Dedifferentiated amniotic fluid mesenchymal stem cell (primary cell): Measurements from ENCODE around the gene ZBTB48.
"Not testable (repeated sequence)": the region's sequence is repeated elsewhere in the genome, so short reads cannot be mapped to it uniquely, and the experiment has no call there.

Source experiments
- DNase-seq: peaks from one replicate; pipeline ENCODE4 v3.0.0-alpha.2; 2016; ENCODE audit errors: extremely low spot score

ZBTB48 gene

DNA sequence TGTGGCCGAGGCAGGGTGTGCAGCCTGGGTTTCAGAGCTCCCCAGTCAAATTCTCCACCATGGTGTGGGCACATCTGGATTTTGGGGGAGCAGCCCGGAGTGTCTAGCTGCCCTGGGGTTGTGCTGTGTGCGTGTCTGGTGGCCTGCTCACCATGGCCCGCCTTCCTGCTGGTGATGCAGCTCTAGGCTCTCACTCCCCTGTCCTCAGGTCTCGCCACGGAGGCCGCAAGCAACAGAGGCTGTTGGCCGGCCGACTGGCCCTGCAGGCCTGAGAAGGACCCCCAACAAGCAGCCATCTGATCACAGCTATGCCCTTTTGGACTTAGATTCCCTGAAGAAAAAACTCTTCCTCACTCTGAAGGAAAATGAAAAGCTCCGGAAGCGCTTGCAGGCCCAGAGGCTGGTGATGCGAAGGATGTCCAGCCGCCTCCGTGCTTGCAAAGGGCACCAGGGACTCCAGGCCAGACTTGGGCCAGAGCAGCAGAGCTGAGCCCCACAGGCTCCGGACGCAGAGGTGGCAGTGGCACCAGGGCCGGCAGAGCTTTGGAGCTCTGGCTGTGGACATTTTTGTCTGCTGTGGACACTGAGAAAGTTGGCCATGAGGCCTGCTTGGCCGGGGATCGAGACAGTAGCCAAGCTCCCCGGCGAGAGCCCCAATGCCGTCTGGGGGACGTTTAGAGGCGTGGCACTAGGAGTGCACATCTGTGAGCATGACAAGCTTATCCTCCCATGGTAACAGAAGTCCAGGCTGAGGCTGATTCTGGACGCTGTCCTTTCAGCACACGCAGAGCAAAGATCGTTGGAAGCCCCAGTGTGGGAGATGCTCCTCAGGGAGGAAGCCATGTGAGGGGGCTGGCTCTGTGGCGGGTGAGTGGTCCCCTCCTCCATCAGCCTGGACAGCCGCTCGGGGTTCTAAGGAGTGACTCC lies 53.1 kb downstream of the ZBTB48 start:
- DNase-seq: no peak

DNA sequence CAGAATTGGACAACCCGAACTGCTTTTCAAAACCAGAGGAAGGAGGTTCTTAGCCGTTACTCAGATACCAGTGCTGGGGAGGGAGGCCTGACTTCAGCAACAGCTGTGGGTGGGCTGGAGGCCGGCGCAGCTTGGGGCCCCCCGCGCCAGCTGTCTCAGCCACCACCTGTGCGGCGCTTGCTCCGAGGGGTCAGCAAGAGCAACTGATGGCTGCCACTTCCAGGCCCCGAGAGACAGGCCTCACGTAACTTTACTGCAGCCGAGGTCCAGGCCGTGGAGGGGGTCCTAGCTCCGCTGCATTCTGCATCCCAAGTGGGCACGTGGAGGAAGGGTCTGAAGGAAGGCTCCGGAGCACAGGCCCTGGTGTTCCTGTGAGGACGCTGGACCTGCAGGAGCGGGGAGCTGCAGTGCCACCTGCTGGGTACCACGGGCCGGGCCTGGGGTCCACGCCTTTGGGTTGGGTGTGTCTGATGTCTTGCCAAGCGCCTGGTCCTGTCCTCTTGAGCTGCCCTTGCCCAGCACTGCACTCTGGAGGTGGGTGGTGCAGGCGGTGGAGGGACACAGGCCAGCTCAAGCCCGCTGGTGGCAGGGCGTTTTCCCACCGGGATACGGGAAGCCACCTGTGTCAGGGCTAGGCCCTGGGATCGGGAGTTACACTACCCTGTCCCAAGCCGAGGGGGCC lies 54.7 kb downstream of the ZBTB48 start:
- DNase-seq: no peak

DNA sequence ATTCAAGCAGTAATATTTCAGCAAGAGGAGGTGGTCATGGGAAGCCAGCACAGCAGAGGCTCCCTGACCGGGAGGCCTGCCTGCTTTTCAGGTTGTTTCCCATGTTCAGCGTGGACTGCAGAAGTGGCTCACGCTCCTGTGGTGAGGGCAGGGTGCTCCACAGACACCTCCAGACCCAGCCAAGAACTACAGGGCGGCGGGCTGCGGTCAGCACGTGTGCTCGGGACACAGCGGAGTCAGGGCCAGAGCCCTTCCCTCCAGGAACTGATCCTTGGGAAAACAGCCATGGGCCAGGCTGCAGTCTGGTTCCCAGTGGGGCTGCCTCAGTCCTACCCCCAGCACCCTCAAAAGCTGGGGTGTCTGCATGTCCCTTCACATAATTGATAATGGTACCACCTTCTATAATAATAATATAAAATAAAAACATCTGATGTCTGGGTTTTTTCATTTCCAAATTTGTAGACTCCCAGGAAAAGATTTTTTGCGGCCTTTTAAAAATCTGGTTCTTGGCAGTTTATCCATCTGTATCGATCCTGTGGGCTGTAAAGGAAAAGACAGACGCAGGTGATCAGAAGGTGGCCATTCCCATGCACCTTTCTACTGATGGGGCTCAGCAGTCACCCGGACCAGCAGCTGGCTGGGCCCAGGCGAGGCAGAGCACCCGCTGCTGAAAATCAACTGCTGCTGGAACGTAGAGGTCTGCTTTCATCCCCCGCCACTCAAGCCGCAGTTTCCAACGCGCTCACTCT lies 55.5 kb downstream of the ZBTB48 start:
- no peak for DNase-seq

DNA sequence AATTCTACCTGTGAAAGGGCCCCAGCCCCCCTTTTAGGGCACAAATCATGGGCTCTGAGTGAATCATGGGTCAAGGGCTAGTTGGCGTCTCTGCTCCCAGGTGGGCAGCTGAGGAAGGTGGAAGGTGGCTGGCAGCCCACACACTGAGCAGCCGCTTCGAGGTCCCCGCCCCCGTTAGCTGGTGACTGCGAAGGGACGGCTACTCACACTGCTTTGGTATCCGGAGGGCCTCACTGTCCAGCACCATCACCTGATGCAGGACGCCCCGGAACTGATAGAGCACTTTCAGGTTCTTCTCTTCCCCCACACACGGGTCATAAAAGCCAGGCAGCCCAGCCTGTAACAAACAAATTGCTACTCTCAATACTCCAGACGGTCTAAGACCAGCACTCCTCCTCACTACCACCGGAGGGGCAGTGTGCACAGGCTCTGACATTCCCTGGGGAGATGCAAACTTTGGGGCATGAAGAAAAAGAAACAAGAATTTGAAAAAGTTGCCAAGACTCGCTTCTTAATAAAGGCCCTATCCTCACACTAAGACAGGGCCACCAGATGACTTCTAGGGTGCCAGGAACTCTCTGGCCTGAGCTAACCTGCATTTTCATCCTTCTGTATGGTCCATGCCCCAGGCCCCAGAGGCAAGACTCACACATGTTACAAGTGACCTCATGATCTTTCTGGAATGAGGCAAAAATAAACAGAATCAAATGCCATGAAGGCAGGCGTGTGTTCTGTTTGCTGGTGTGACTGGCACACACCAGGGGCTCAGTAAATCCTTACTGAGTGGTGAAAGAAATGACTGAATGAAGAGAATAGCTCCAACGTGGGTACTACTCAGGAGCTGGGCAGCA lies 56.3 kb downstream of the ZBTB48 start:
- DNase-seq: no peak

DNA sequence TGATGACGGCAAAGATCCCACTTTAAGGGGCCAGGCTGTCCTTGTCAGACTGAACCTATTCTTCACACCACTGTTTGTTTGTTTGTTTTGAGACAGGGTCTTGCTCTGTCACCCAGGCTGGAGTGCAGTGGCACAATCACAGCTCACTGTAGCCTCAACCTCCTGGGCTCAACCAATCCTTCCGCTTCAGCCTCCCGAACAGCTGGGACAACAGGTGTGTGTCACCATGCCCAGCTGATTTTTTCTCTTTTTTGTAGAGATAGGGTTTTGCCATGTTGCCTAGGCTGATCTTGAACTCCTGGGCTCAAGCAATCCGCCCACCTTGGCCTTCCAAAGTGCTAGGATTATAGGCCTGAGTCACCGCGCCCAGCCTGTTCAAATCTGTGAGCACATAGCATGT lies 57.0 kb downstream of the ZBTB48 start:
- not testable (repeated sequence) for DNase-seq

DNA sequence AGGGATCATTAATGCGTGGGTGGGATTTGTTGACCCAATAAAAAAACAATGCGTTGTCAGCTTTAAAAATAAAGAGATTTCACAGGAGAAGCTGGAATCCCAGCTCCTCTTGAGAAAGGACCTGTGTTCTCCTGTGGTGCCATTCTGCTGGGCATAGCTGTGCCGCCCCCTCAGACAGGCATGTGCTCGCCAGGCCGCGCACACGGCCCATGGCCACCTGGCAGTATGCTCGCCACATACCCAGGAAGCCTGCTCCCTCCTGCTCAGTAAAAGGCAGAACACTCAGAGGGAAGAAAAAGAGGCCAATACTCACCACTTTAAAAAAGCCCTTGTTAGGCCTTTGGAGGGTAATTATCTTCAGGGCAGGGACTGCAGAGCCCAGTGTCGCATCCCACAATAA lies 58.0 kb downstream of the ZBTB48 start:
- no peak for DNase-seq

DNA sequence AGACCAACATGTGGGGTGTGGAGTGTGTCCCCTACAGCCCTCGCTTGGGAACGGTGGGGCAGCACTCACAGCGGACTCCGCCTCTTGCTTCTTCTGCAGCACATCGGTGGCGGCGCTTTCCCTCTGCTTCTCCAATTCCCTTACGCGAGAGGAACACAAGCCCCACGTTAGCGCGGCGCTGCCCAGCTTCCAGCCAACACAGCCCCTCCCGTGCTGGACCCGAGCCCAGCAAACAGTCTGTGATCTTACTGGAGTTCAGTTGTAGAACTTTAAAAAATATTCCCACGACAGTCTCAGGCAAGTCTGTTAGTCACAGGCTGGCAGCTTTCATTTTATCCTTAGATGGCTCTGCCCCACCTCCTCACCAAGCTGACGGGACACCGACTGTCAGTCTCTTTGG lies 58.4 kb downstream of the ZBTB48 start:
- DNase-seq: no peak
